Limb (tissue), 2 donors: ENCODE data around the gene ATF3.

Experiments used
- DNase-seq, 2 donors: peaks; one replicate each; pipeline ENCODE4 v3.0.0-alpha.2; 2016; ENCODE audit errors: extremely low spot score in 2 of 2

Gene ATF3

GRCh38 chr1:212608392-212608958, at the start of gene ATF3:
Gene ATF3, plus strand, starts transcription at chr1:212608761. Its CDS starts 6,261 bp downstream, at chr1:212615022.
- peak; percentile 96 to 98 for DNase-seq

GRCh38 chr1:212559929-212560328, 48.6 kb upstream of the ATF3 start:
- no peak for DNase-seq

- no peak for DNase-seq
These were observed 47.6 kb upstream of the ATF3 start for GRCh38 chr1:212560933-212561460.

GRCh38 chr1:212561501-212561931, 47.0 kb upstream of the ATF3 start:
- no peak for DNase-seq

GRCh38 chr1:212562771-212563170, 45.8 kb upstream of the ATF3 start:
- DNase-seq = no peak

- DNase-seq = no peak
These were observed 43.5 kb upstream of the ATF3 start for GRCh38 chr1:212565079-212565478.

GRCh38 chr1:212565571-212566305, 42.8 kb upstream of the ATF3 start:
- DNase-seq = no peak

GRCh38 chr1:212566522-212567479, 41.8 kb upstream of the ATF3 start:
- peak in 1 of 2 donors; percentile 53 for DNase-seq

GRCh38 chr1:212567638-212568037, 40.9 kb upstream of the ATF3 start:
- no peak for DNase-seq

GRCh38 chr1:212568978-212569537, 39.5 kb upstream of the ATF3 start:
- no peak for DNase-seq

GRCh38 chr1:212574732-212575131, 33.8 kb upstream of the ATF3 start:
- no peak for DNase-seq

- DNase-seq = no peak
These were observed 33.2 kb upstream of the ATF3 start for GRCh38 chr1:212575333-212575732.

- DNase-seq = no peak
These were observed 30.5 kb upstream of the ATF3 start for GRCh38 chr1:212578041-212578440.

GRCh38 chr1:212581034-212581433, 27.5 kb upstream of the ATF3 start:
- no peak for DNase-seq

GRCh38 chr1:212582291-212582690, 26.3 kb upstream of the ATF3 start:
- no peak for DNase-seq

GRCh38 chr1:212582808-212583615, 25.5 kb upstream of the ATF3 start:
- DNase-seq = no peak

GRCh38 chr1:212583643-212584042, 24.9 kb upstream of the ATF3 start:
- DNase-seq = no peak

GRCh38 chr1:212584092-212584886, 24.3 kb upstream of the ATF3 start:
- DNase-seq = no peak

GRCh38 chr1:212585210-212585609, 23.4 kb upstream of the ATF3 start:
- DNase-seq = no peak
